ENCODE results near the gene CST4. TPM values are rescaled to one million over a fixed set of nuclear protein-coding genes. Genes with fewer than 3 reads are reported as not detected.
A peak's percentile ranks its signal among the peaks of the same experiment; 100 is the strongest.
"Not testable (repeated sequence)": the region's sequence is repeated elsewhere in the genome, so short reads cannot be mapped to it uniquely, and the experiment has no call there.

The CST4 gene
- total RNA-seq, 1 experiment from 2014 or later, result not detected

GRCh38 chr20:23641936-23642751 is 46.7 kb downstream of the CST4 start:
- peak; percentile 17 for DNase-seq (ENCODE audit: low spot score)

- no peak for DNase-seq (ENCODE audit: low spot score)
Observed at GRCh38 chr20:23640671-23641667, 47.9 kb downstream of the CST4 start.

GRCh38 chr20:23640018-23640601 is 48.7 kb downstream of the CST4 start:
- DNase-seq (ENCODE audit: low spot score), result no peak

GRCh38 chr20:23639490-23639958 is 49.3 kb downstream of the CST4 start:
- no peak for DNase-seq (ENCODE audit: low spot score)

GRCh38 chr20:23638309-23638708 is 50.5 kb downstream of the CST4 start:
- no peak for DNase-seq (ENCODE audit: low spot score)

- DNase-seq (ENCODE audit: low spot score), result peak; percentile 72
Observed at GRCh38 chr20:23637282-23638221, 51.3 kb downstream of the CST4 start, which contains the start of gene CST3. CST3 (minus strand) TSS chr20:23637955; CDS start chr20:23637862, 93 bp downstream.

- DNase-seq (ENCODE audit: low spot score), result no peak
Observed at GRCh38 chr20:23636908-23637281, 51.9 kb downstream of the CST4 start.

GRCh38 chr20:23636182-23636907 is 52.5 kb downstream of the CST4 start:
- no peak for DNase-seq (ENCODE audit: low spot score)

- not testable (repeated sequence) for DNase-seq (ENCODE audit: low spot score)
Observed at GRCh38 chr20:23635768-23636090, 53.1 kb downstream of the CST4 start.

Other genes with a start within 250 kb of the CST4 start
- gene CSTL1, start 249.4 kb downstream of the CST4 start, total RNA-seq (2014; rRNA removed; shearing (Covaris generic)), result not detected in 2 replicates
- not detected in 2 replicates for gene CST11, start 236.2 kb downstream of the CST4 start, total RNA-seq (2014; rRNA removed; shearing (Covaris generic))
- gene CST8, start 197.9 kb downstream of the CST4 start, total RNA-seq (2014; rRNA removed; shearing (Covaris generic)), result not detected in 2 replicates
- gene CST9L, start 120.6 kb downstream of the CST4 start, total RNA-seq (2014; rRNA removed; shearing (Covaris generic)), result not detected in 2 replicates
- not detected in 2 replicates for gene CST9, start 83.1 kb downstream of the CST4 start, total RNA-seq (2014; rRNA removed; shearing (Covaris generic))
- 131 and 132 TPM in 2 replicates for gene CST3, start 51.1 kb downstream of the CST4 start, total RNA-seq (2014; rRNA removed; shearing (Covaris generic))
- 0.15 TPM in 1 of 2 replicates, not detected in the other for gene CST1, start 61.9 kb upstream of the CST4 start, total RNA-seq (2014; rRNA removed; shearing (Covaris generic))
- not detected in 2 replicates for gene CST2, start 137.7 kb upstream of the CST4 start, total RNA-seq (2014; rRNA removed; shearing (Covaris generic))
- gene CST5, start 190.7 kb upstream of the CST4 start, total RNA-seq (2014; rRNA removed; shearing (Covaris generic)), result not detected in 2 replicates